GM21529 (cell line): ENCODE data around the gene FOXB1.

ENCODE experiments used
- ATAC-seq: cut with Tn5 transposase; IDR thresholded peaks from one replicate; pipeline ENCODE4 v1.9.1; 2021; ENCODE audit not compliant: unreplicated experiment

FOXB1 gene

DNA sequence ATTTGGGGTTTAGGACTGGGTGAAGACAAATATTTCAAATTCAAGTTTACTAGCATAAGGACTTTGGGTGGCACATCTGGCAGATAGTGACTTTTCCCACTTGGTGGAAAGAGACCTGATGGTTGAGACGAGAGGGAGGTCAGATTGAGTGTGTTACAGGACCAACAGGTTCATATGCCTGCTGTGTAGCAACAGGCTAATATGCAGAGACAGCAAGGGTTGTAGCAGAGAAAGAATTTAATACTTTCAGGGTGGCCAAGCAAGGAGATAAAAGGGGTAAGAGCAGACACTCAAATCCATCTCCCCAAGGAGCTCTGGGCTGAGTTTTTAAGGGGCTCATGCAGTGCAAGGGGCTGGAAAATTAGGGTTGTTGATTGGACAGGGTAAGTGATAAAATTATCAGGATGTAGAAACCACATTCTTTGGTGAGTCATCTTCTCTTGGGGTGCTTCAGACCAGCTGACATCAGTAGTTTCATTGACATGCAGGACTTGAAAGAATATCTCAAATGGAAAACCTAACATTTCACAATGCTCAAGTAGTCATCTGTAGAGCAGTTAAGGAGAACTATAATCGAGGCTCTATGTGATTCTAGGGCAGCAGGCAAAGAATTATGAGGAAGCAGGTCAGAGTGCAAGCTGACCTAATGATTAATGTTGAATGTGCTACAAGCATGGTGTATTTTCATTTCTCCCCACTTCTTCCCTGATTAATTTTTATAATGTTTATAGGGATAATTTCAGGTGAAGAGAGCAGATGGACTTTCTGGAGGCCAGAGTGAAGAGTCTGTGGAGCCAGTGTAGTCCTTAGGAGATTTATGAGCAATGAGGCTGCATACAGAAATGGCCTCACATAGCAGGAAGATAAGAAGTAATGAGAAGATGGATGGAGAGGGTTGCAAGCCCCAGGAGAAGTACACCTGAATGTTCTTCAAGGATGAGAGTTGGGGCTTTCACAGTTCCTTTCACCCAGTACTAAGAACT is 13.7 kb downstream of the FOXB1 start:
- ATAC-seq = no peak

DNA sequence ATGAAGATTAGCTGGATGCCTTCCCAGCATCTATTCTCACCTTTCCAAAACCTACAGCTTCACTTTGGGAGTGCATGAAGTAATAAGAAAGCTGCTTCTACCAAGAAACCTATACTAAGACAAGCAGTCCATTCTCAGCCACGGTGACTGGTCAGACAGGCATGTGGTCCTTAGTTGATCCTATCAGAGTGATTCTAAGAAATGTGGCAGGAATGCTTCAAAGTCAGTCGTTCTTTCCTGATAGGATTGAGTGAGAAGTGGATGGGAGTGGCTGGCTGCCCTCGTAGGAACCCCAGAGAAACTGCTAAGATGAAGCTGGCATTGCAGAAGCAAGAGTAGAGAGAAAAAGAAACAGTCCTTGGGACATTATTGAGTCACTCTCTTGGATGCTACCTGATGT is 16.6 kb downstream of the FOXB1 start:
- no peak for ATAC-seq

DNA sequence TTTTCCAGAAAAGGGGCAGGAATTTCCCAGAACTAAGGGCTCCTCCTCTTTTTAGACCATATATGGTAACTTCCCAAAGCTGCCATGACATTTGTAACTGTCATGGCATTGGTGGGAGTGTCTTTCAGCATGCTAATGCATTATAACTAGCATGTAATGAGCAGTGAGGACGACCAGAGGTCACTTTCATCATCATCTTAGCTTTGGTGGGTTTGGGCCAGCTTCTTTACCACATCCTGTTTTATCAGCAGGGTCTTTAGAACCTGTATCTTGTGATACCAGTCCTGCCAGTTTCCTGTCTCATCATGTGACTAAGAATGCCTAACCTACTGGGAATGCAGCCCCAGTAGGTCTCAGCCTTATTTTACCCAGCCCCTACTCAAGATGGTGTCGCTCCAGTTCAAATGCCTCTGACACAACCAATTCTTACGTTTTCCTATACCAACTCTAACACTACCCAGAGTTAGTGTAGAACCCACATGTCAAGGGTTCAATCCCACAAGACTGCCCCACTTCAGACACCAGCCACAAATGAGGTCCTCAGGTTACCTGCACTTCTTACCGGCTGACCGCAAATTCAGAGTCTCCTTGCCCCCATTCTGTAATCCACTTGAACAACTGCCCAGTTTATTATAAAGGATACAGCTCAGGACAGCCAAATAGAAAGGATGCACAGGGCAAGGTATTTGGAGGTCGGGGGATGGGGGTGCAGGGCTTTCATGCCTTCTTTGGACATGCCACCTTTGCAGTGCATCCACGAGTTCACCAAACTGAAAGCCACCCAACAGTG is 17.7 kb downstream of the FOXB1 start:
- no peak for ATAC-seq

DNA sequence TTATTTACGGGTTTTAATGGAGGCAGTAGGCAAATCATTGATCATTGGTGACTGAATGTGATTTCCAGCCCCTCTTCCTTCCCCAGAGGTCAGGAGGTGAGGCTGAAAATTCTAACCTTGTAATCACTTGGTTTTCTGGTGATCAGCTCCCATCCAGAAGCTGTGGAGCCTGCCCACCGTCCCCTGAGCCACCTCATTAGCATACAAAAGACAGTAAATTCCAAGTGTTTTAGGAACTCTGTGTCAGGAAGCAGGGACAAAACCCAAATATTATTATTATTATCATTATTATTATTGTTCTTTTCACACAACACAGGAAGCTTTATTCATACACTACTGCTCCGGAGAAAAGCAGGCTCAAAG is 18.2 kb downstream of the FOXB1 start:
- ATAC-seq = no peak

DNA sequence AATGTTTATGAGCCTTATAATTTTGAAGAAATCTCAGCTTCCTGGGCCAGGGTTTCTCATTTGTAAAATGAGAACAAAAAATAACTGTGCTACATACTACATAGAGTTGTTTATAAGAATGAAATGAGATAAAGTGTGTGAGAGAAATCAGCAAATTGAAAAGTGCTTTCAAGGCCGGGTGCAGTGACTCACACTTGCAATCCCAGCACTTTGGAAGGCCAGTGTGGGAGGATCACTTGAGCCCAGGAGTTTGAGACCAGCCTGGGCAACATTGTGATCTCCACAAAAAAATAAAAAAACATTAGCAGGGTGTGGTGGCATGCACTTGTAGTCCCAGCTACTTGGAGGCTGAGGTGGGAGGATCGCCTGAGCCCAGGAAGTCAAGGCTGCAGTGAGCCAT is 22.4 kb downstream of the FOXB1 start:
- ATAC-seq = no peak

DNA sequence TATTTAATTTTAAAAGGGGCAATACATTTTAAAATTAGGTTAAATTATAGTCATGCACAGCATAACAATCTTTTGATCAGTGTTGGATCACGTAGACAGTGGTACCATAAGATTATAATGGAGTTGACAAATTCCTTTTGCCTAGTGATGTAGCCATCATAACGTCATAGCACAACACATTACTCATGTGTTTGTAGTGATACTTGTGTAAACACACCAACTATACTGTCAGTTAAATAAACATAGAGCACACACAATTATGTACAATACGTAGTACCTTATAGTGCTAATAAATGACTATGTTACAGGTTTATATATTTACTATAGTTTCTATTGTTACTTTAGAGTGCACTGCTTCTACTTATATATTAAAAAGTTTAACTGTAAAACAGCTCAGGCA is 31.2 kb downstream of the FOXB1 start:
- ATAC-seq = no peak

DNA sequence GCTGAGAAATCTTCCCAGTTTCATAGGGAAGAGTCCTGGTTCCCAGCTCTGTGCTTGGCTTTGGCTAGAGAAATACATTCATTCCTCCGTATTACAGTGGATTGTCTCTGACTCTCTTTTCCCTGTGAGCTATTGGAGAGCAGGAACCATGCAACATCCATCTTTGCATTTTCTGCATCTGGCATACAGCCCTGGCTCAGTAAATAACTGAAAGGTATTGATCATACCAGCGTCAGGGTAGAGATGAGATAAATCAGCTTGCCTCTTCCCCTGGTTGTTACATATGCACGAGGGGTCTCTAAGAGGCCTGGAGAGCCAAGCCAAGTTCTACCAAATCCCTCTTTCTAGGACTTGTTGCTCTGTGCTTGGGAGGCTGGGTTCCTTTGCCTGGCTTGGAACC is 35.2 kb downstream of the FOXB1 start:
- ATAC-seq = no peak

DNA sequence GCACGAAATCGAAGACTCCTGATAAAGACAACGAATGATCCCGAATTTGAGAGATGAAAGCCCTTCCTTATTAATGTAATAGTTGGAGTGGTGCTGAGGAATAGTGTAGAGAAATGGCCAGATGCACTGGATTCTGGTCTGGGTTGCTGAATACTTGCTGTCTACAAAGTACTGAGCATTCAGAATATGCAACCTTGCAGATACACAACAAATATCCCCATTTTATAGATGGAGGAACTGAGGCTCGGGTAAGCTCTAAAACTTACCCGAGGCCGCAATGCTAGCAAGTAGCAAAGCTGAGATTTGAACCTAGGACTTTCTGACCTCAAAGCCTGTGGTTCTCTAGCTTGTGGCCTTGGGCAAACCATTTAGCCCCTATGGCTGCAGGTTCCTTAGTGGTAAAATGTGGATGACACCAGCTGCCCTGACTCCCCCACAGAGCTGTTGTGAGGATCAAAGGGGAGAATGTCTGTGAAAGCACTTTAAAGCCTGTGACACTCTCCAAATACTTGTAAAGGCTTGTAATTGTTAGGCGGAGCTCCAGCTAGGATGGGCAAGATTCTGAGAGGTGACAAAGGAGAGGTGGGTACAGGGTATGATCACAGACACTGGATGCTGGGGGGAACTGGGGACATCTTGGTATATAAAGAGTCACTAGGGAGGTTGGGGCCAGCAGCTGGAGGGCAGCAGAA is 39.8 kb downstream of the FOXB1 start:
- ATAC-seq = no peak

DNA sequence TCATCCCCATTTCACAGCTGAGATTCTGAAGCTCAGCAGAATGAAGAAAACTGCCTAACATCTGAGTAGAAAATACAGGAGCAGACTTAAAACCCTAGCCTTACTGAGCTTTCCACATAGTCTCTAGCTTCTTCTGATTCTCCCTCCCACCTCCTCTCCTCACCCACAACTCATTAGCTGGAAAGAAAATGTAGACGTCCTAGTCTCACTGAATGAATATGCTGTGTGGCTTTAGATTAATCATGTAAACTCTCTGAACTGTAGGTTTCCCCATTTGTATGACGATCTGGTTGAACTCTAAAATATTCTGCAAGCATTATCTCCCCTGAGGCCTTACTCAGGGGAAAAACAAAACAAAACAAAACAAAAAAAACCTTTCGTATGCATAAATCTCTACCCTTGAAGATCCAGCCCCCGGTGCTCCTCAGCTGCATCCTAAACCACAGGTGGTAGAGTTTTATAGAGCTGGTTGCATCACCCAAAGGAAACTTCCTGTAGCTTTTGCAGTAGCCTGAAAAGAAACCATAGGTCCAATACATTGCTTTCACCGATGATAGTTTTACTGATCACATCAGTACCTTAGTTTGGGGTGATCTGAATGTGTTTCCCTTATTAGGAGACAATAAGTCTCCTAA is 40.6 kb downstream of the FOXB1 start:
- ATAC-seq = no peak

DNA sequence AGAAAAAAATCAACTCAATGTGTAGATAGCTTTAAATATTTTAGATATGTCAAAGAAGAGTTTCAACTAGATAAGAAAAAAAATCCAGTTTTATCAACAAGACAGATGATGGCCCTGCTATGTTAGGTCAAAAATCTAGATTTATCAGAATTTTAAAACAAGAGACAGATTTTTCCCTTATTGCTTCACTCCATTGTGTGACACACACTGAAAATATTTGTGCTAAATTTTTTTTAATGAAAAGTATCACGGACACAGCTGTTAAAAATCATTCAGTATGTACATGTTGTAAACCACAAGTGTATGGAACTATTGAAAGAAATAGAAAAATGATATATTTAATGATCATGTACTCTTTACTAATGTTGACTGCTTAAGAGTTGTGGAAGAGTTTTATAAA is 43.6 kb downstream of the FOXB1 start:
- ATAC-seq = no peak

DNA sequence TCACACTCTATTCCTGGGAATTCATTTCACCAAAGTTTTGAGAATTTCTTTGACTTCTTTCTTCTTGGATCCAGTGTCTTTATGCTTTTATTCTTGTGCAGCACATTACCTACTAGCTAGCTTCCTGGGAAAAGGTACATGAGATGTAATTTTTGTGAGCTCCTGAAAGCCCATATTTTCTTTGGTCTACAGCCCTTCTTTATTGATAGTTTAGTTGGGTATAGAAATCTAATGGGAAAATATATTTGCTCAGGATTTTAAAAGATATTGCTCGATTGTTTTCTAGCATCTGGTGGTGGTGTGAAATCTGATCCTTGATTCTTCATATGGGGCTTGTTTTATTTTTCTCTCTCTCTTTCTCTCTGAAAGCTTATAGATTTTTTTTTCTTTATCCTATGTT is 45.8 kb downstream of the FOXB1 start:
- no peak for ATAC-seq

DNA sequence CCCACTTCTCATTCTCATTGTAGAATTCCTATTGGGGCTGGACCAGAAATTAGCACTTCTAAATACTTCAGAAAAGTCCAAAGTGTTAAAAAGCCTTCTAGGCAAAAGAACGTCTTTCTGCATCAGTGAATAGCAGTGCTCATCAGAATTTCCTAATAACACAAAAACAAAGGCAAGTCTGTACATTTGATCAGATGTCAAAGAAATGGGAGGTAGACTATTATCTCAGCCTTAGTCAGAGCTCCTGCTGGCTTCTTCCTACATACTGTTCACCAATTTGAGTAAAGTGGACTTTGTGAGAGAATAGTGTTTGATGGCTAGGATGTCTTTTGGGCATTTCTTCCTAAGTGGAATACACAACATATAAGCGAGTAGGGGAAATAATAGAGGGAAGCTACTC is 48.7 kb downstream of the FOXB1 start:
- ATAC-seq = no peak

DNA sequence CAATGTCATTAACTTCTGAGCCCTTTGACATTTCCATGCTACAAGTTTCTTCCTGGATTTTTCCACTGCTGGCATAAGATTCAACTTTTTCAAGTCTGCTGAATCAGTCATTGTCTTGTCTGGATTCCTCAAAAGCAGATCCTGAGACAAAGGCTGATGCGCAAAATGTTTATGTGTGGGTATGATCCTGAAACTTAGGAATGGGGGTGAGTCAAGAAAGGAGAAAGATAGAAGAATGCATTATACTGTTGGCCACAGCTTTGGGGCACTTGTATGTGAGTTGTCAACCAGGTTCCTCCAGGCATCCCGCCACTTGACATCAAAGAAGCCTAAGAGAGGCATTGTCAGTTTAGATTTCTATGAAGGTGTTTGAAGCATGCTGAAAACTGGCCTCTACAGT is 50.4 kb downstream of the FOXB1 start:
- no peak for ATAC-seq
